ENCODE data around the gene IGFALS.

IGFALS gene

DNA sequence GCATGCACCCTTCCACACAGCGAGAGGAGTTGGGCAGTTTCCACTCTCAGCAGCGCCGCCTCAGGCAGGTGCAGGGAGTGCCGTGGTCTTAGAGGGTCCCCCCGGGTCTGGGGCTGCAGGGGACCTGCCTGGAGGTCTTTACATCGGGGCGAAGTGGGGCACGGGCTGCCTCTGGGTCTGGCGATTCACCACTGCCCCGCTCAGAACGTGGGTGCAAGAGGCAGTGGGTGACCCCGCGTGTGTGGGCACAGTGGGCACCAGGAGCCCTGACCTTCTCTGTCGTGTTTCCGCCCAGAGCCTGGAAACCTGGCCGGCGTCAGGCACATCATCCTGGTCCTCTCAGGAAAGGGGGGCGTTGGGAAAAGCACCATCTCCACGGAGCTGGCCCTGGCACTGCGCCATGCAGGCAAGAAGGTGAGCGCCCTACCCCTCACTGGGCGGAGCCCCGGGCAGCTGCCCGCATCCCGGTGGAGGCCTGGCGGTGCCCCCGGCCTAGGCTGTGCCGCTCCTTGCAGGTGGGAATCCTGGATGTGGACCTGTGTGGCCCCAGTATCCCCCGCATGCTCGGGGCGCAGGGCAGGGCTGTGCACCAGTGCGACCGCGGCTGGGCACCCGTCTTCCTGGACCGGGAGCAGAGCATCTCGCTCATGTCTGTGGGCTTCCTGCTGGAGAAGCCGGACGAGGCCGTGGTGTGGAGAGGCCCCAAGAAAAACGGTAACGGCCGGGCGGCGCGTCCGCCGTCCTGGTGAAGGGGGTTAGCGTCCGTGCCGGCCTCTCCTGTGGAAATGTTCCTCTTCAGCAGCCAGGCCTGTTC is 7.1 kb downstream of the IGFALS start:
- Histone ChIP-seq H3K9me3 (ENCODE audit: insufficient read depth, low read length, severe bottlenecking) (no peaks in the 10 kb centered on the region), H2AFZ (ENCODE audit: low read depth, low read length) (no peak overlapping the region), H3K4me1 (ENCODE audit: insufficient read depth, low read length) (peaks cover 30% of the 10 kb centered on the region), H3K79me2 (ENCODE audit: insufficient read depth, low read length) (peaks cover 62% of the 10 kb centered on the region), H3K36me3 (ENCODE audit: insufficient read depth, low read length) (peaks cover 69% of the 10 kb centered on the region), H3K27me3 (ENCODE audit: insufficient read depth, low read length, poor library complexity) (no peaks in the 10 kb centered on the region), H3K4me2 (ENCODE audit: insufficient read depth, low read length) (no peak overlapping the region), H3K9ac (ENCODE audit: low read depth, low read length) (no peak overlapping the region), H4K20me1 (ENCODE audit: insufficient read depth, low read length) (peaks cover 81% of the 10 kb centered on the region), H3K4me3 (ENCODE audit: low read depth in 1 of 2, low read length in 2 of 2) (no peak overlapping the region), H3K27ac (ENCODE audit: low read length) (no peak overlapping the region)
- TF ChIP-seq, protein P1, sequence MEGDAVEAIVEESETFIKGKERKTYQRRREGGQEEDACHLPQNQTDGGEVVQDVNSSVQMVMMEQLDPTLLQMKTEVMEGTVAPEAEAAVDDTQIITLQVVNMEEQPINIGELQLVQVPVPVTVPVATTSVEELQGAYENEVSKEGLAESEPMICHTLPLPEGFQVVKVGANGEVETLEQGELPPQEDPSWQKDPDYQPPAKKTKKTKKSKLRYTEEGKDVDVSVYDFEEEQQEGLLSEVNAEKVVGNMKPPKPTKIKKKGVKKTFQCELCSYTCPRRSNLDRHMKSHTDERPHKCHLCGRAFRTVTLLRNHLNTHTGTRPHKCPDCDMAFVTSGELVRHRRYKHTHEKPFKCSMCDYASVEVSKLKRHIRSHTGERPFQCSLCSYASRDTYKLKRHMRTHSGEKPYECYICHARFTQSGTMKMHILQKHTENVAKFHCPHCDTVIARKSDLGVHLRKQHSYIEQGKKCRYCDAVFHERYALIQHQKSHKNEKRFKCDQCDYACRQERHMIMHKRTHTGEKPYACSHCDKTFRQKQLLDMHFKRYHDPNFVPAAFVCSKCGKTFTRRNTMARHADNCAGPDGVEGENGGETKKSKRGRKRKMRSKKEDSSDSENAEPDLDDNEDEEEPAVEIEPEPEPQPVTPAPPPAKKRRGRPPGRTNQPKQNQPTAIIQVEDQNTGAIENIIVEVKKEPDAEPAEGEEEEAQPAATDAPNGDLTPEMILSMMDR (IDR thresholded peaks at IDR 0.05; ENCODE audit: borderline replicate concordance, extremely low read depth, low read length, poor library complexity, severe bottlenecking): peak; percentile 10
- no peak for TF ChIP-seq EZH2 (IDR thresholded peaks at IDR 0.05; ENCODE audit: borderline replicate concordance, low read depth, low read length, severe bottlenecking)
- no peak for ATAC-seq (ENCODE audit: insufficient read depth, low read depth)
- DNase-seq: no peak

DNA sequence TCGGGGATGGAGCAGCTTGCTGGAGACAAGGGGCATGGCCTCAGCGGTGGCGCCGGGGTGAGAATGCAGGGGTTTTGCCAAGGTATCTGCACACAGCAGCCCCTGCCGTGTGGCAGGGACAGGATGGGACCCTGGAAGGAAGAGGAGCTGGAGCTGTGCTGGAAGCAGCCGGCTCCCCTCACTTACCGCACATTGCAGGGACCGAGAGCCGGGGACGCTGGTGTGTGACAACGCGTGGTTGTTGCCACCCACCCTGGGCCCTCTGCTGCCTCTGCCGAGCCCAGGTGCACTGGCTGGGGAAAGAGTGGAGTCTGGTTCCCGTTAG is 7.7 kb downstream of the IGFALS start:
- Histone ChIP-seq H3K9me3 (ENCODE audit: insufficient read depth, low read length, severe bottlenecking) (no peaks in the 10 kb centered on the region), H3K79me2 (ENCODE audit: insufficient read depth, low read length) (peaks cover 68% of the 10 kb centered on the region), H3K27ac (ENCODE audit: low read length) (no peak overlapping the region), H2AFZ (ENCODE audit: low read depth, low read length) (no peak overlapping the region), H3K4me2 (ENCODE audit: insufficient read depth, low read length) (no peak overlapping the region), H3K4me3 (ENCODE audit: low read depth in 1 of 2, low read length in 2 of 2) (no peak overlapping the region), H3K4me1 (ENCODE audit: insufficient read depth, low read length) (peaks cover 36% of the 10 kb centered on the region), H3K27me3 (ENCODE audit: insufficient read depth, low read length, poor library complexity) (no peaks in the 10 kb centered on the region), H3K36me3 (ENCODE audit: insufficient read depth, low read length) (peaks cover 67% of the 10 kb centered on the region), H3K9ac (ENCODE audit: low read depth, low read length) (no peak overlapping the region), H4K20me1 (ENCODE audit: insufficient read depth, low read length) (peaks cover 81% of the 10 kb centered on the region)
- no peak for DNase-seq
- ATAC-seq (ENCODE audit: insufficient read depth, low read depth): no peak
- TF ChIP-seq EZH2 (IDR thresholded peaks at IDR 0.05; ENCODE audit: borderline replicate concordance, low read depth, low read length, severe bottlenecking): no peak

DNA sequence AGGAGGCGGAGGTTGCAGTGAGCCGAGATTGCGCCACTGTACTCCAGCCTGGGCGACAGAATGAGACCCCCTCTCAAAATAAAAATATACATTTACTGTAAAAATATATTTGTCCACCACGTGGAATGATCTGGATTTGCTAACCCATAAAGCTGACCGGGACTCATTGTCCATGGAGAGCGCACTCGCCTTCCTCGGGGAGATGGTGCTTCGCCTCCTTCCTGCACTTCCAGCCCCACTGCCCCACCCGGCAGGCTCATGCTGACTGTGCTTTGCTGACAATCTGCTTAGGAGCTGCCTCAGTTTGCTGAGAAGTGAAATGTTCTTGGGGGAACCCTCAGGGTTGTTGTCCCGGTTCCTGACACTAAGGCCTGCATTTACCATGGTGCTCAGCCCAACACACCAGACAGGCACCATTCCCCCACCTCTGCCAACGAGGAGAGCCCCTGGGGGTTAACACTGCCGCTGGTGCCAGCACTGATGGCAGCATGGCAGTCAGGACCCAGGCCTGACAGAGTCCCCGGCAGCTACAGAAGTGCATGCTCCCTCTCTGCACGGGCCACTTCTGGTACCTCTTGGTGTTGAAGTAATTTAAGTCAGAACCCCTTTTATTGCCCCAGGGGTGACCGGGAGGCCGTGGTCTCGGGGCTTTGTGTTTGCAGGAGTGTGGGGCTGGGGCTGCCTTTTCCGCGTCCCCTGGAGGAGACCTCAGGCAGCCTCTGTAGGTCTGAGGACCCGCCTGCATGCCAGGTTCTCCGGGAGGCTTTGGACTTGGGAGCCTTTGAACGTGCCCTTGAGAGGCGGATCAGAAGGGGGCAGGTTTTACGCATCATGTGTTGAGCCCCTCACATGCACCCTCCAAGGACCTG is 8.3 kb downstream of the IGFALS start:
- Histone ChIP-seq H3K9ac (ENCODE audit: low read depth, low read length) (no peak overlapping the region), H3K79me2 (ENCODE audit: insufficient read depth, low read length) (peaks cover 74% of the 10 kb centered on the region), H2AFZ (ENCODE audit: low read depth, low read length) (no peak overlapping the region), H3K4me2 (ENCODE audit: insufficient read depth, low read length) (peak overlapping the region; percentile 34; the same call in 1 of the 2 replicates), H3K4me3 (ENCODE audit: low read depth in 1 of 2, low read length in 2 of 2) (no peak overlapping the region), H3K4me1 (ENCODE audit: insufficient read depth, low read length) (peaks cover 40% of the 10 kb centered on the region), H3K36me3 (ENCODE audit: insufficient read depth, low read length) (peaks cover 69% of the 10 kb centered on the region), H4K20me1 (ENCODE audit: insufficient read depth, low read length) (peaks cover 83% of the 10 kb centered on the region), H3K27me3 (ENCODE audit: insufficient read depth, low read length, poor library complexity) (no peaks in the 10 kb centered on the region), H3K9me3 (ENCODE audit: insufficient read depth, low read length, severe bottlenecking) (no peaks in the 10 kb centered on the region), H3K27ac (ENCODE audit: low read length) (no peak overlapping the region)
- DNase-seq (no peak), ATAC-seq (ENCODE audit: insufficient read depth, low read depth) (no peak)
- no peak for TF ChIP-seq EZH2 (IDR thresholded peaks at IDR 0.05; ENCODE audit: borderline replicate concordance, low read depth, low read length, severe bottlenecking)

DNA sequence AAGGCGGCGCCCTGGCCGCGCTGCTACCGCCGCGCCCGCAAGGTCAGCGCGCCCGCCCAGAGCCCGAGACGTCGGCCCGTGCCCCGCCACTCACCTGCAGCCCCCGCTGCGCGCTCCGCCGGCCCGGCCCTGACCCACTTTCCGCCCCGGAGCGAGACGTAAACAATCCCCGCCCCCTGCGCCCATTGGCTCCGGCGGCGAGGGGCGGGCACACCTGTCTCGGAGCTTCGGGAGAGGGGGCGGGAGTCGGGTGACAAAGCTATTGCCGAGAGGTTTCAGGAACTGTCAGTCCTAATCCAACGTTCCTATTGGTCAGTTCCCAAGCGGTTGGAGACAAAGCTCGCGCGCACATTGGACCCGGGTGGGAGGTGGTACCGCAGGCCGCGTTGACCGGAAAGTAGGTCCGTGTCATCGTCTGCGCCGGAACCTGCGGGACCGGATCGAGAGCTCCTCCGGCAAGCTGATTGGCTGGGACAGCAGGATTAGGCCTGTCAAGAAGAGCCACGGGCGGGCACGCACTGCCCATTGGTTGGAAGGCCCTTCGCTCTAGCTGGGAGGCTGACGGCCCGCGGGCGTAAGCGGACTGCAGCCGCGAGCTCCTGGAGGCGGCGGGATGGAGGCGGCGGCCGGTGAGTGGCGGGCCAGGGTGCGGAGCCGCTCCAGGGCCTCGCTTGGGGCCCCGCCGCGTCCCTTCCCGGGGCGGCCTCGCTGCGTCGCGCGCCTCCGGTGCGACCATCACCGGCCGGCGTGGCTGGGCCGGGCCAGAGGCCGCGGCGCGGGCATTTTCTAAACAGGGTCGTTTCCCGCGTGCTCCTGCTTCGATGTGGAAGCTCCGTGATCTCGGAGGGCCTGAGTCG is 10.9 kb downstream of the IGFALS start, which contains the start of the genes NUBP2 and SPSB3:
NUBP2 (plus strand) TSS at position 553 of the 857 bp plus-strand sequence; CDS start at position 614, 61 bp downstream.
SPSB3 (minus strand) TSS at position 164 of the 857 bp plus-strand sequence. CDS start 1,088 bp downstream, outside the sequence.
- Histone ChIP-seq H4K20me1 (ENCODE audit: insufficient read depth, low read length) (peaks cover 78% of the 10 kb centered on the region), H3K4me2 (ENCODE audit: insufficient read depth, low read length) (peak within 1 kb of the TSS; percentile 95), H2AFZ (ENCODE audit: low read depth, low read length) (peak within 1 kb of the TSS; percentile 75), H3K79me2 (ENCODE audit: insufficient read depth, low read length) (peaks cover 85% of the 10 kb centered on the region), H3K27ac (ENCODE audit: low read length) (peak within 1 kb of the TSS; percentile 71), H3K4me1 (ENCODE audit: insufficient read depth, low read length) (peaks cover 50% of the 10 kb centered on the region), H3K27me3 (ENCODE audit: insufficient read depth, low read length, poor library complexity) (no peaks in the 10 kb centered on the region), H3K36me3 (ENCODE audit: insufficient read depth, low read length) (peaks cover 67% of the 10 kb centered on the region), H3K9me3 (ENCODE audit: insufficient read depth, low read length, severe bottlenecking) (no peaks in the 10 kb centered on the region), H3K9ac (ENCODE audit: low read depth, low read length) (peak within 1 kb of the TSS; percentile 83), H3K4me3 (ENCODE audit: low read depth in 1 of 2, low read length in 2 of 2) (peak within 1 kb of the TSS; percentile 83 to 97)
- ATAC-seq (ENCODE audit: insufficient read depth, low read depth) (peak; percentile 89), DNase-seq (peak; percentile 100)
- no peak for TF ChIP-seq EZH2 (IDR thresholded peaks at IDR 0.05; ENCODE audit: borderline replicate concordance, low read depth, low read length, severe bottlenecking)
- TF ChIP-seq, protein P1 (IDR thresholded peaks at IDR 0.05; ENCODE audit: borderline replicate concordance, extremely low read depth, low read length, poor library complexity, severe bottlenecking): no peak
